Stimulated activated CD4-positive, alpha-beta T cell treated with anti-CD3 and anti-CD28 coated beads, Interleukin-12 subunit alpha, Interleukin-12 subunit beta, amount 100 ng/mL, for 4 hours (primary cell): ENCODE results near the gene RPS6KA2.
A peak's percentile ranks its signal among the peaks of the same experiment; 100 is the strongest.
"Not testable (repeated sequence)": the region's sequence is repeated elsewhere in the genome, so short reads cannot be mapped to it uniquely, and the experiment has no call there.

Experiments
- DNase-seq: peaks from one replicate; pipeline ENCODE4 v3.0.0-alpha.2; 2020

RPS6KA2 gene

GRCh38 chr6:166588691-166589336 lies 38.2 kb downstream of the RPS6KA2 start:
- DNase-seq: no peak

GRCh38 chr6:166587631-166588413 lies 39.2 kb downstream of the RPS6KA2 start:
- DNase-seq: no peak

GRCh38 chr6:166586424-166587156 lies 40.5 kb downstream of the RPS6KA2 start, which contains the start of gene RAMACL:
Gene RAMACL, minus strand, starts transcription at chr6:166586678. Its CDS starts 201 bp downstream, at chr6:166586477.
- peak; percentile 11 for DNase-seq

GRCh38 chr6:166584853-166585429 lies 42.1 kb downstream of the RPS6KA2 start:
- DNase-seq: no peak

- no peak for DNase-seq
Measured at GRCh38 chr6:166584155-166584554, 42.9 kb downstream of the RPS6KA2 start.

GRCh38 chr6:166583230-166583965 lies 43.7 kb downstream of the RPS6KA2 start:
- DNase-seq: no peak

GRCh38 chr6:166582258-166582657 lies 44.8 kb downstream of the RPS6KA2 start:
- no peak for DNase-seq

GRCh38 chr6:166581801-166582200 lies 45.2 kb downstream of the RPS6KA2 start:
- not testable (repeated sequence) for DNase-seq

- DNase-seq: no peak
Measured at GRCh38 chr6:166581091-166581511, 46.0 kb downstream of the RPS6KA2 start.

- no peak for DNase-seq
Measured at GRCh38 chr6:166580076-166581050, 46.7 kb downstream of the RPS6KA2 start.

- DNase-seq: no peak
Measured at GRCh38 chr6:166579237-166579850, 47.7 kb downstream of the RPS6KA2 start.

- no peak for DNase-seq
Measured at GRCh38 chr6:166578536-166579236, 48.4 kb downstream of the RPS6KA2 start.

GRCh38 chr6:166575205-166575604 lies 51.8 kb downstream of the RPS6KA2 start:
- DNase-seq: no peak

GRCh38 chr6:166573511-166574216 lies 53.4 kb downstream of the RPS6KA2 start:
- no peak for DNase-seq

GRCh38 chr6:166572370-166573261 lies 54.4 kb downstream of the RPS6KA2 start:
- no peak for DNase-seq

- DNase-seq: no peak
Measured at GRCh38 chr6:166570929-166571713, 55.9 kb downstream of the RPS6KA2 start.

GRCh38 chr6:166569206-166569605 lies 57.8 kb downstream of the RPS6KA2 start:
- DNase-seq: no peak
